Chondrocyte (in vitro differentiated cells): Measurements from ENCODE around the gene C11orf21. TPM values are rescaled to one million over a fixed set of nuclear protein-coding genes. Genes with fewer than 3 reads are reported as not detected.

Experiments
- DNase-seq: peaks from one replicate; pipeline ENCODE4 v3.0.0; 2021; ENCODE audit warnings: mixed read lengths, low spot score
- H3K27ac Mint-ChIP-seq: one replicate; pipeline ENCODE4 v1.8.0; 2021; ENCODE audit warnings: mild to moderate bottlenecking, moderate library complexity, mixed read lengths; ENCODE audit not compliant: unreplicated experiment
- H3K27me3 Mint-ChIP-seq: 2 replicates; pipeline ENCODE4 v1.8.0; 2021; ENCODE audit warnings: low read depth, mixed read lengths
- H3K36me3 Mint-ChIP-seq: 2 replicates; pipeline ENCODE4 v1.8.0; 2021; ENCODE audit warnings: low read depth, mixed read lengths
- H3K4me1 Mint-ChIP-seq: 2 replicates; pipeline ENCODE4 v1.8.0; 2021; ENCODE audit warnings: low read depth, mild to moderate bottlenecking, mixed read lengths
- H3K4me3 Mint-ChIP-seq: one replicate; pipeline ENCODE4 v1.8.0; 2021; ENCODE audit warnings: mild to moderate bottlenecking, moderate library complexity, mixed read lengths; ENCODE audit not compliant: unreplicated experiment
- H3K9me3 Mint-ChIP-seq: 2 replicates; pipeline ENCODE4 v1.8.0; 2021; ENCODE audit warnings: low read depth, mixed read lengths
- CTCF ChIP-seq: fragments of 200-600 bp; sonication (generic); IDR thresholded peaks from 2 replicates; pipeline ENCODE4 v1.5.0; 2021; ENCODE audit warnings: antibody characterized with exemption, mild to moderate bottlenecking, moderate library complexity
- total RNA-seq: library from RNA; stranded (reverse); gene quantifications from 3 replicates; pipeline ENCODE4 v1.2.1, GENCODE V29; 2021

C11orf21 gene
- total RNA-seq, 1 donor from 2014 or later: not detected

GRCh38 chr11:2296913-2297622 lies 4.7 kb downstream of the C11orf21 start:
- DNase-seq: no peak
- Mint-ChIP-seq H3K4me3 (no peak overlapping the region), H3K9me3 (no peaks in the 10 kb centered on the region), H3K27me3 (peaks cover 19% of the 10 kb centered on the region), H3K36me3 (no peaks in the 10 kb centered on the region), H3K27ac (no peak overlapping the region), H3K4me1 (no peaks in the 10 kb centered on the region)
- TF ChIP-seq CTCF: no peak

- no peak for DNase-seq
Measured at GRCh38 chr11:2295971-2296912, 5.5 kb downstream of the C11orf21 start.

GRCh38 chr11:2294926-2295290 lies 6.8 kb downstream of the C11orf21 start:
- Mint-ChIP-seq H3K4me1 (no peaks in the 10 kb centered on the region), H3K36me3 (no peaks in the 10 kb centered on the region), H3K9me3 (no peaks in the 10 kb centered on the region), H3K27me3 (peaks cover 22% of the 10 kb centered on the region), H3K4me3 (no peak overlapping the region), H3K27ac (no peak overlapping the region)
- DNase-seq: no peak
- TF ChIP-seq CTCF: no peak

More at GRCh38 chr11:2295971-2296912, 5.5 kb downstream of the C11orf21 start:
- Mint-ChIP-seq H3K9me3 (no peaks in the 10 kb centered on the region), H3K27me3 (peaks cover 19% of the 10 kb centered on the region), H3K4me1 (no peaks in the 10 kb centered on the region), H3K27ac (no peak overlapping the region), H3K36me3 (no peaks in the 10 kb centered on the region), H3K4me3 (no peak overlapping the region)
- no peak for TF ChIP-seq CTCF

- no peak for DNase-seq
- no peak for TF ChIP-seq CTCF
- H3K4me1 Mint-ChIP-seq: no peaks in the 10 kb centered on the region
- H3K27ac Mint-ChIP-seq: no peak overlapping the region
- no peaks in the 10 kb centered on the region for H3K9me3 Mint-ChIP-seq
- H3K27me3 Mint-ChIP-seq: peaks cover 26% of the 10 kb centered on the region
- no peak overlapping the region for H3K4me3 Mint-ChIP-seq
- H3K36me3 Mint-ChIP-seq: no peaks in the 10 kb centered on the region
Measured at GRCh38 chr11:2293984-2294925, 7.5 kb downstream of the C11orf21 start.
